HG03103 (cell line): ENCODE measurements around the gene KLF15.

Experiments used
- ATAC-seq: cut with Tn5 transposase; IDR thresholded peaks from one replicate; pipeline ENCODE4 v1.9.1; 2021; ENCODE audit warnings: low read depth; ENCODE audit not compliant: unreplicated experiment

KLF15 gene

GRCh38 chr3:126308394-126309125 is 48.6 kb downstream of the KLF15 start:
- no peak for ATAC-seq

- ATAC-seq, result no peak
Observed at GRCh38 chr3:126307591-126308393, 49.4 kb downstream of the KLF15 start.

- ATAC-seq, result no peak
Observed at GRCh38 chr3:126306888-126307482, 50.2 kb downstream of the KLF15 start.

- no peak for ATAC-seq
Observed at GRCh38 chr3:126306397-126306796, 50.8 kb downstream of the KLF15 start.

- ATAC-seq, result no peak
Observed at GRCh38 chr3:126305427-126305826, 51.8 kb downstream of the KLF15 start.

- ATAC-seq, result no peak
Observed at GRCh38 chr3:126304704-126305103, 52.5 kb downstream of the KLF15 start.

GRCh38 chr3:126304291-126304690 is 52.9 kb downstream of the KLF15 start:
- ATAC-seq, result no peak

GRCh38 chr3:126303272-126303671 is 53.9 kb downstream of the KLF15 start:
- no peak for ATAC-seq

GRCh38 chr3:126300761-126301481 is 56.3 kb downstream of the KLF15 start:
- ATAC-seq, result no peak

GRCh38 chr3:126300001-126300760 is 57.0 kb downstream of the KLF15 start:
- ATAC-seq, result no peak

GRCh38 chr3:126295407-126295939 is 61.7 kb downstream of the KLF15 start:
- no peak for ATAC-seq

- ATAC-seq, result no peak
Observed at GRCh38 chr3:126294211-126294808, 62.9 kb downstream of the KLF15 start.

GRCh38 chr3:126293370-126294082 is 63.7 kb downstream of the KLF15 start:
- no peak for ATAC-seq
